ENCODE results near the gene MIOS. TPM values are rescaled to one million over a fixed set of nuclear protein-coding genes. Genes with fewer than 3 reads are reported as not detected.

Gene MIOS
- total and polyA plus RNA-seq, 3 donors from 2014 or later, result 35.9 to 66.0 (median 51.3) TPM

- DNase-seq, result no peak
- H3K27ac ChIP-seq, result no peak overlapping the region
- H3K4me1 ChIP-seq, result no peaks in the 10 kb centered on the region
- H3K9me3 ChIP-seq, result no peaks in the 10 kb centered on the region
- H3K4me3 ChIP-seq, result no peak overlapping the region
- H3K36me3 ChIP-seq (ENCODE audit: low read depth, missing control alignments), result no peaks in the 10 kb centered on the region
- 85 to 98% methylated on average over 1 of the region's 1 CpG for WGBS, 2 donors
- no peak for TF ChIP-seq POLR2A (IDR thresholded peaks at IDR 0.05)
- no peak for TF ChIP-seq CTCF (IDR thresholded peaks at IDR 0.05)
- H3K27me3 ChIP-seq, result no peaks in the 10 kb centered on the region
- intact Hi-C loops (cut with DNase I; ENCODE audit: low total_unique reads), result no loop called here
These were observed 15.9 kb downstream of the MIOS start for GRCh38 chr7:7582596-7582995.

GRCh38 chr7:7583731-7584130, 17.0 kb downstream of the MIOS start:
- Histone ChIP-seq H3K9me3 (no peaks in the 10 kb centered on the region), H3K27ac (no peak overlapping the region), H3K4me3 (no peak overlapping the region), H3K36me3 (ENCODE audit: low read depth, missing control alignments) (no peaks in the 10 kb centered on the region), H3K27me3 (no peaks in the 10 kb centered on the region), H3K4me1 (no peaks in the 10 kb centered on the region)
- WGBS, 2 donors, result 50 to 59% methylated on average over 2 of the region's 2 CpGs
- no peak for DNase-seq
- intact Hi-C loops (cut with DNase I; ENCODE audit: low total_unique reads), result no loop called here
- TF ChIP-seq POLR2A (IDR thresholded peaks at IDR 0.05) (no peak), CTCF (IDR thresholded peaks at IDR 0.05) (no peak)

GRCh38 chr7:7584653-7585052, 18.0 kb downstream of the MIOS start:
- no peak for DNase-seq
- intact Hi-C loops (cut with DNase I; ENCODE audit: low total_unique reads), result no loop called here
- Histone ChIP-seq H3K36me3 (ENCODE audit: low read depth, missing control alignments) (no peaks in the 10 kb centered on the region), H3K9me3 (no peaks in the 10 kb centered on the region), H3K27me3 (no peaks in the 10 kb centered on the region), H3K4me1 (no peaks in the 10 kb centered on the region), H3K27ac (no peak overlapping the region), H3K4me3 (no peak overlapping the region)
- 95 to 97% methylated on average over 1 of the region's 1 CpG for WGBS, 2 donors
- TF ChIP-seq POLR2A (IDR thresholded peaks at IDR 0.05) (no peak), CTCF (IDR thresholded peaks at IDR 0.05) (no peak)

GRCh38 chr7:7585241-7585928, 18.7 kb downstream of the MIOS start:
- TF ChIP-seq CTCF (IDR thresholded peaks at IDR 0.05) (no peak), POLR2A (IDR thresholded peaks at IDR 0.05) (no peak)
- H3K27ac ChIP-seq, result no peak overlapping the region
- no peaks in the 10 kb centered on the region for H3K9me3 ChIP-seq
- WGBS, 2 donors, result 87 to 93% methylated on average over 5 of the region's 5 CpGs
- DNase-seq, result no peak
- no peaks in the 10 kb centered on the region for H3K27me3 ChIP-seq
- H3K4me3 ChIP-seq, result no peak overlapping the region
- no peaks in the 10 kb centered on the region for H3K36me3 ChIP-seq (ENCODE audit: low read depth, missing control alignments)
- intact Hi-C loops (cut with DNase I; ENCODE audit: low total_unique reads), result no loop called here
- no peaks in the 10 kb centered on the region for H3K4me1 ChIP-seq

GRCh38 chr7:7595451-7595850, 28.8 kb downstream of the MIOS start:
- intact Hi-C loops (cut with DNase I; ENCODE audit: low total_unique reads), result no loop called here
- DNase-seq, result no peak
- Histone ChIP-seq H3K9me3 (no peaks in the 10 kb centered on the region), H3K27ac (no peak overlapping the region), H3K36me3 (ENCODE audit: low read depth, missing control alignments) (no peaks in the 10 kb centered on the region), H3K4me3 (no peak overlapping the region), H3K27me3 (no peaks in the 10 kb centered on the region), H3K4me1 (no peaks in the 10 kb centered on the region)
- TF ChIP-seq POLR2A (IDR thresholded peaks at IDR 0.05), result no peak
- peak in 2 of 3 experiments; percentile 27 to 34 for TF ChIP-seq CTCF (IDR thresholded peaks at IDR 0.05)
- WGBS, 2 donors, result 64 to 69% methylated on average over 1 of the region's 1 CpG
